Measurements from ENCODE around the gene MDM1.

MDM1 gene

GRCh38 chr12:68281322-68282077, 50.7 kb downstream of the MDM1 start:
- H3F3A ChIP-seq (ENCODE audit: low read depth), result no peaks in the 10 kb centered on the region

GRCh38 chr12:68280240-68280639, 51.9 kb downstream of the MDM1 start:
- Histone ChIP-seq H4K20me1 (ENCODE audit: insufficient read depth, low read length, poor library complexity, severe bottlenecking) (no peaks in the 10 kb centered on the region), H3K4me1 (ENCODE audit: insufficient read depth, low read length, poor library complexity, severe bottlenecking) (peaks cover 8% of the 10 kb centered on the region), H2AFZ (ENCODE audit: low read length) (no peak overlapping the region)

More at GRCh38 chr12:68281322-68282077, 50.7 kb downstream of the MDM1 start:
- H3K36me3 ChIP-seq (ENCODE audit: insufficient read depth, low read length), result no peaks in the 10 kb centered on the region
- no peaks in the 10 kb centered on the region for H3K79me2 ChIP-seq (ENCODE audit: insufficient read depth, low read length)
- H4K20me1 ChIP-seq (ENCODE audit: insufficient read depth, low read length, poor library complexity, severe bottlenecking), result no peaks in the 10 kb centered on the region
- no peaks in the 10 kb centered on the region for H3K9me3 ChIP-seq (ENCODE audit: insufficient read depth, low read depth, low read length)
- H3K9me2 ChIP-seq (replicated peaks; ENCODE audit: low read depth, low read length), result no peaks in the 10 kb centered on the region
- H3K9ac ChIP-seq (ENCODE audit: low read depth, low read length, poor library complexity, severe bottlenecking), result no peak overlapping the region
- H3K4me2 ChIP-seq (ENCODE audit: low read depth, low read length, poor library complexity, severe bottlenecking), result no peak overlapping the region
- H3K27me3 ChIP-seq (ENCODE audit: insufficient read depth, low read length, poor library complexity, severe bottlenecking), result no peaks in the 10 kb centered on the region
- TF ChIP-seq CTCF (conservative IDR thresholded peaks at IDR 0.05; ENCODE audit: low read length), result no peak
- TF ChIP-seq EZH2phosphoT487 (IDR thresholded peaks at IDR 0.05; ENCODE audit: borderline replicate concordance), result no peak
- H3K4me1 ChIP-seq (ENCODE audit: insufficient read depth, low read length, poor library complexity, severe bottlenecking), result peaks cover 8% of the 10 kb centered on the region
- no peak overlapping the region for H2AFZ ChIP-seq (ENCODE audit: low read length)
- H3K4me3 ChIP-seq (ENCODE audit: low read length, poor library complexity, severe bottlenecking), result no peak overlapping the region

GRCh38 chr12:68279227-68280054, 52.7 kb downstream of the MDM1 start:
- TF ChIP-seq EZH2phosphoT487 (IDR thresholded peaks at IDR 0.05; ENCODE audit: borderline replicate concordance) (no peak), CTCF (conservative IDR thresholded peaks at IDR 0.05; ENCODE audit: low read length) (no peak)
- H3K4me3 ChIP-seq (ENCODE audit: low read length, poor library complexity, severe bottlenecking), result no peak overlapping the region
- no peak overlapping the region for H3K9ac ChIP-seq (ENCODE audit: low read depth, low read length, poor library complexity, severe bottlenecking)
- H3F3A ChIP-seq (ENCODE audit: low read depth), result no peaks in the 10 kb centered on the region
- no peaks in the 10 kb centered on the region for H3K36me3 ChIP-seq (ENCODE audit: insufficient read depth, low read length)
- H3K9me2 ChIP-seq (replicated peaks; ENCODE audit: low read depth, low read length), result no peaks in the 10 kb centered on the region
- H3K4me1 ChIP-seq (ENCODE audit: insufficient read depth, low read length, poor library complexity, severe bottlenecking), result peaks cover 8% of the 10 kb centered on the region
- H4K20me1 ChIP-seq (ENCODE audit: insufficient read depth, low read length, poor library complexity, severe bottlenecking), result no peaks in the 10 kb centered on the region
- no peaks in the 10 kb centered on the region for H3K79me2 ChIP-seq (ENCODE audit: insufficient read depth, low read length)
- H3K9me3 ChIP-seq (ENCODE audit: insufficient read depth, low read depth, low read length), result no peaks in the 10 kb centered on the region
- no peak overlapping the region for H3K4me2 ChIP-seq (ENCODE audit: low read depth, low read length, poor library complexity, severe bottlenecking)
- no peaks in the 10 kb centered on the region for H3K27me3 ChIP-seq (ENCODE audit: insufficient read depth, low read length, poor library complexity, severe bottlenecking)
- no peak overlapping the region for H2AFZ ChIP-seq (ENCODE audit: low read length)

More at GRCh38 chr12:68280240-68280639, 51.9 kb downstream of the MDM1 start:
- no peaks in the 10 kb centered on the region for H3F3A ChIP-seq (ENCODE audit: low read depth)
- H3K36me3 ChIP-seq (ENCODE audit: insufficient read depth, low read length), result no peaks in the 10 kb centered on the region
- H3K4me3 ChIP-seq (ENCODE audit: low read length, poor library complexity, severe bottlenecking), result no peak overlapping the region
- H3K9me3 ChIP-seq (ENCODE audit: insufficient read depth, low read depth, low read length), result no peaks in the 10 kb centered on the region
- no peaks in the 10 kb centered on the region for H3K79me2 ChIP-seq (ENCODE audit: insufficient read depth, low read length)
- H3K9ac ChIP-seq (ENCODE audit: low read depth, low read length, poor library complexity, severe bottlenecking), result no peak overlapping the region
- H3K4me2 ChIP-seq (ENCODE audit: low read depth, low read length, poor library complexity, severe bottlenecking), result no peak overlapping the region
- no peak for TF ChIP-seq EZH2phosphoT487 (IDR thresholded peaks at IDR 0.05; ENCODE audit: borderline replicate concordance)
- TF ChIP-seq CTCF (conservative IDR thresholded peaks at IDR 0.05; ENCODE audit: low read length), result no peak
- H3K27me3 ChIP-seq (ENCODE audit: insufficient read depth, low read length, poor library complexity, severe bottlenecking), result no peaks in the 10 kb centered on the region
- no peaks in the 10 kb centered on the region for H3K9me2 ChIP-seq (replicated peaks; ENCODE audit: low read depth, low read length)
